ENCODE data around the gene NAT10.
A peak's percentile ranks its signal among the peaks of the same experiment; 100 is the strongest.
"Not testable (repeated sequence)": the region's sequence is repeated elsewhere in the genome, so short reads cannot be mapped to it uniquely, and the experiment has no call there.

Gene NAT10

GRCh38 chr11:34168642-34169420 lies 63.4 kb downstream of the NAT10 start:
- DNase-seq (ENCODE audit: low read depth) = no peak

- no peak for DNase-seq (ENCODE audit: low read depth)
Observed at GRCh38 chr11:34169686-34170085, 64.3 kb downstream of the NAT10 start.

- DNase-seq (ENCODE audit: low read depth) = no peak
Observed at GRCh38 chr11:34173050-34173449, 67.6 kb downstream of the NAT10 start.

GRCh38 chr11:34174412-34175041 lies 69.1 kb downstream of the NAT10 start:
- peak; percentile 46 for DNase-seq (ENCODE audit: low read depth)

- no peak for DNase-seq (ENCODE audit: low read depth)
Observed at GRCh38 chr11:34175284-34176019, 70.0 kb downstream of the NAT10 start.

- no peak for DNase-seq (ENCODE audit: low read depth)
Observed at GRCh38 chr11:34176751-34177209, 71.4 kb downstream of the NAT10 start.

GRCh38 chr11:34178209-34178821 lies 72.9 kb downstream of the NAT10 start:
- no peak for DNase-seq (ENCODE audit: low read depth)

GRCh38 chr11:34179026-34179675 lies 73.7 kb downstream of the NAT10 start:
- no peak for DNase-seq (ENCODE audit: low read depth)

- no peak for DNase-seq (ENCODE audit: low read depth)
Observed at GRCh38 chr11:34180040-34180813, 74.8 kb downstream of the NAT10 start.

- DNase-seq (ENCODE audit: low read depth) = not testable (repeated sequence)
Observed at GRCh38 chr11:34180814-34181165, 75.4 kb downstream of the NAT10 start.

GRCh38 chr11:34181251-34181650 lies 75.8 kb downstream of the NAT10 start:
- no peak for DNase-seq (ENCODE audit: low read depth)

GRCh38 chr11:34181856-34182405 lies 76.5 kb downstream of the NAT10 start:
- no peak for DNase-seq (ENCODE audit: low read depth)

GRCh38 chr11:34182425-34182824 lies 77.0 kb downstream of the NAT10 start:
- no peak for DNase-seq (ENCODE audit: low read depth)

- DNase-seq (ENCODE audit: low read depth) = no peak
Observed at GRCh38 chr11:34182921-34183685, 77.7 kb downstream of the NAT10 start.

- no peak for DNase-seq (ENCODE audit: low read depth)
Observed at GRCh38 chr11:34183848-34184391, 78.5 kb downstream of the NAT10 start.

GRCh38 chr11:34184505-34185015 lies 79.1 kb downstream of the NAT10 start:
- no peak for DNase-seq (ENCODE audit: low read depth)

- DNase-seq (ENCODE audit: low read depth) = no peak
Observed at GRCh38 chr11:34185926-34186841, 80.8 kb downstream of the NAT10 start.

- DNase-seq (ENCODE audit: low read depth) = no peak
Observed at GRCh38 chr11:34188181-34188580, 82.8 kb downstream of the NAT10 start.
